Measurements from ENCODE around the gene UBE2E1. TPM values are rescaled to one million over a fixed set of nuclear protein-coding genes. Genes with fewer than 3 reads are reported as not detected.

UBE2E1 gene
- total and polyA plus RNA-seq, 2 of the 4 experiments (the other 2 are of a cell fraction) = 54.1 to 91.6 TPM

DNA sequence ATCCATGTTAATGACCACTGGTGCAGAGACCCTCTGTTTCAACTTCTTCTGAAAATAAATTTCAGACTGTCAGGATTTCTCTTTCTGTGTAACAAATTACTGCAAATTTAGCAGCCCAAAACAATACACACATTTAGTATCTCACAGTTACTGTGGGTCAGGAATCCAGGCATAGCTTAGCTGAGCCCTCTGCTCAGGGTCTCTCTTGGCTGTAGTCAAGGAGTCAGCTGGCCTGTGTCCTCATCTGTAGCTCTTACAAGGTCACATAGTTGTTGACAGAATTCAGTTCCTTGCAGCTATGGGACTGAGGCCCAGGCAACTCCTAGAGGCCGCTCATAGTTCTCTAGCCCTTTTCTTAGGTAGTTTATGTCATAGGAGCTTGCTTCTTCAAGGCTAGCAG lies 59.2 kb downstream of the UBE2E1 start:
- ATAC-seq (ENCODE audit: low read depth) (no peak), DNase-seq (no peak)
- peaks cover 14% of the 10 kb centered on the region for H3K4me1 ChIP-seq (ENCODE audit: control insufficient read depth, insufficient read depth, low read length)
- H3K36me3 ChIP-seq (ENCODE audit: control insufficient read depth, insufficient read depth, low read length) = peaks cover 3% of the 10 kb centered on the region; the same call in 1 of the 2 replicates
- WGBS, 2 experiments (ENCODE audit: extremely low coverage in 2 of 2, insufficient read length in 1 of 2) = no CpG with 5 or more reads among the region's 1 CpG
- no peak overlapping the region for H3K9ac ChIP-seq (ENCODE audit: low read depth, low read length)
- H3K4ac ChIP-seq (ENCODE audit: low read depth, low read length) = no peak overlapping the region
- intact Hi-C loops (cut with micrococcal nuclease) = no loop called here
- no peaks in the 10 kb centered on the region for H3K9me3 ChIP-seq (ENCODE audit: control insufficient read depth, insufficient read depth, low read length)
- no peak overlapping the region for H3K18ac ChIP-seq (ENCODE audit: low read depth, low read length)
- H3K9me1 ChIP-seq (ENCODE audit: insufficient read depth, low read length) = peaks cover 12% of the 10 kb centered on the region
- H3K27ac ChIP-seq (ENCODE audit: insufficient read depth, low read length) = no peak overlapping the region
- no peak overlapping the region for H3K4me3 ChIP-seq (ENCODE audit: insufficient read depth, low read depth, low read length)
- no peak overlapping the region; the same call in 2 of the 3 replicates for H2BK15ac ChIP-seq (ENCODE audit: low read depth, low read length)
- H3K14ac ChIP-seq (replicated peaks; ENCODE audit: low read depth, low read length) = no peak overlapping the region
- H3K4me2 ChIP-seq (ENCODE audit: low read depth, low read length) = no peak overlapping the region
- H2AFZ ChIP-seq (replicated peaks; ENCODE audit: low read length, poor library complexity) = no peak overlapping the region
- no peak overlapping the region for H3K56ac ChIP-seq (ENCODE audit: extremely low read depth, insufficient read depth, low read length)
- no TSS peak for BruUV-seq (replicated peaks)
- no peak overlapping the region; the same call in 1 of the 2 replicates for H3K23ac ChIP-seq (ENCODE audit: low read depth, low read length)
- H2BK120ac ChIP-seq (ENCODE audit: low read depth, low read length) = no peak overlapping the region
- no peak overlapping the region for H2AK9ac ChIP-seq (replicated peaks; ENCODE audit: low read depth, low read length, poor library complexity)
- no peaks in the 10 kb centered on the region for H3K27me3 ChIP-seq (ENCODE audit: control insufficient read depth, insufficient read depth, low read length)
- H2BK5ac ChIP-seq (ENCODE audit: low read depth, low read length, poor library complexity, severe bottlenecking) = no peak overlapping the region
- ChIA-PET CTCF (no interaction called here), POLR2A (ENCODE audit: unreplicated experiment) (no interaction called here)
- no peak overlapping the region for H2BK20ac ChIP-seq (ENCODE audit: low read depth, low read length)
- dilution Hi-C loops (cut with HindIII; ENCODE audit: low sequenced_read_pairs, unreplicated experiment) = no loop called here
- H4K8ac ChIP-seq (ENCODE audit: low read depth in 2 of 2, low read length in 2 of 2) = no peak overlapping the region
- H4K5ac ChIP-seq (ENCODE audit: low read depth, low read length) = no peak overlapping the region
- TF ChIP-seq CTCF (conservative IDR thresholded peaks at IDR 0.05; ENCODE audit: low read depth, low read length) (no peak), CEBPB (IDR thresholded peaks at IDR 0.05; ENCODE audit: low read depth, low read length) (no peak), NFE2L2 (IDR thresholded peaks at IDR 0.05; ENCODE audit: low read depth, low read length) (no peak), RFX5 (IDR thresholded peaks at IDR 0.05; ENCODE audit: low read depth, low read length) (no peak), POLR2A (IDR thresholded peaks at IDR 0.05; ENCODE audit: low read depth, low read length) (no peak), MXI1 (IDR thresholded peaks at IDR 0.05; ENCODE audit: borderline replicate concordance, low read depth, low read length) (no peak), CHD1 (IDR thresholded peaks at IDR 0.05; ENCODE audit: low read depth, low read length) (no peak), MAFK (IDR thresholded peaks at IDR 0.05; ENCODE audit: low read depth, low read length) (no peak), RCOR1 (IDR thresholded peaks at IDR 0.05; ENCODE audit: insufficient replicate concordance, low read length) (no peak), FOS (IDR thresholded peaks at IDR 0.05; ENCODE audit: low read depth, low read length) (no peak), SMC3 (IDR thresholded peaks at IDR 0.05; ENCODE audit: low read depth, low read length) (no peak), MAZ (IDR thresholded peaks at IDR 0.05; ENCODE audit: borderline replicate concordance, low read depth, low read length) (no peak), RAD21 (IDR thresholded peaks at IDR 0.05; ENCODE audit: low read length) (no peak), BHLHE40 (IDR thresholded peaks at IDR 0.05; ENCODE audit: low read depth, low read length) (no peak)
- TF ChIP-seq, protein P1, sequence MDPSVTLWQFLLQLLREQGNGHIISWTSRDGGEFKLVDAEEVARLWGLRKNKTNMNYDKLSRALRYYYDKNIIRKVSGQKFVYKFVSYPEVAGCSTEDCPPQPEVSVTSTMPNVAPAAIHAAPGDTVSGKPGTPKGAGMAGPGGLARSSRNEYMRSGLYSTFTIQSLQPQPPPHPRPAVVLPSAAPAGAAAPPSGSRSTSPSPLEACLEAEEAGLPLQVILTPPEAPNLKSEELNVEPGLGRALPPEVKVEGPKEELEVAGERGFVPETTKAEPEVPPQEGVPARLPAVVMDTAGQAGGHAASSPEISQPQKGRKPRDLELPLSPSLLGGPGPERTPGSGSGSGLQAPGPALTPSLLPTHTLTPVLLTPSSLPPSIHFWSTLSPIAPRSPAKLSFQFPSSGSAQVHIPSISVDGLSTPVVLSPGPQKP (IDR thresholded peaks at IDR 0.05; ENCODE audit: borderline replicate concordance, low read depth, low read length) = no peak
- TF ChIP-seq, protein P2, sequence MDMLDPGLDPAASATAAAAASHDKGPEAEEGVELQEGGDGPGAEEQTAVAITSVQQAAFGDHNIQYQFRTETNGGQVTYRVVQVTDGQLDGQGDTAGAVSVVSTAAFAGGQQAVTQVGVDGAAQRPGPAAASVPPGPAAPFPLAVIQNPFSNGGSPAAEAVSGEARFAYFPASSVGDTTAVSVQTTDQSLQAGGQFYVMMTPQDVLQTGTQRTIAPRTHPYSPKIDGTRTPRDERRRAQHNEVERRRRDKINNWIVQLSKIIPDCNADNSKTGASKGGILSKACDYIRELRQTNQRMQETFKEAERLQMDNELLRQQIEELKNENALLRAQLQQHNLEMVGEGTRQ (IDR thresholded peaks at IDR 0.05; ENCODE audit: low read depth, low read length) = no peak
- H4K20me1 ChIP-seq (ENCODE audit: insufficient read depth, low read length) = peaks cover 63% of the 10 kb centered on the region
- in situ Hi-C loops (cut with MboI; ENCODE audit: low sequenced_read_pairs) = no loop called here
- no peak overlapping the region for H2AK5ac ChIP-seq (ENCODE audit: low read depth, low read length)
- peaks cover 38 to 75% of the 10 kb centered on the region in 2 experiments for H3K79me1 ChIP-seq (ENCODE audit: low read depth in 1 of 2, low read length in 2 of 2)
- H4K91ac ChIP-seq (ENCODE audit: insufficient read depth, low read depth, low read length) = no peak overlapping the region
